HepG2 (cell line): ENCODE results near the gene COMP. TPM values are rescaled to one million over a fixed set of nuclear protein-coding genes. Genes with fewer than 3 reads are reported as not detected.

Experiments used
- ATAC-seq: fragments of 200-7000 bp; cut with Tn5 transposase; 3 replicates; pipeline ENCODE4 v1.9.1; 2020; ENCODE audit warnings: mild to moderate bottlenecking, moderate library complexity
- BruUV-seq: library from RNA; stranded (reverse); fragments of 400-500 nt; replicated peaks from 2 replicates; lab custom pipeline; 2021; lab: Mats Ljungman, UMichigan
- CTCF ChIA-PET: fragments of 300-600 bp; formaldehyde crosslinking; extraction: SDS; loops from one replicate; lab custom pipeline; 2021; ENCODE audit warnings: low total read pairs, inconsistent platforms, low intra/inter-chr PET ratio; lab: Yijun Ruan, JAX
- POLR2A ChIA-PET: fragments of 350-600 bp; sonication (Branson Sonifier 250); formaldehyde crosslinking; loops from one replicate; lab custom pipeline; 2020; ENCODE audit warnings: antibody characterized with exemption, inconsistent platforms; lab: Yijun Ruan, JAX
- DNase-seq: peaks from one replicate; pipeline ENCODE4 v3.0.0-alpha.2; 2015; ENCODE audit warnings: low spot score
- FAIRE-seq: peaks from 3 replicates; lab custom pipeline; 2011; peaks lifted over from hg19 to GRCh38; lab: Jason Lieb, UNC
- H2AFZ ChIP-seq: one replicate; pipeline ENCODE4 v1.6.1; 2011; ENCODE audit warnings: low read length, inconsistent platforms
- H3K27ac ChIP-seq: fragments of 300-600 bp; 3 replicates; pipeline ENCODE4 v1.8.0; 2011; ENCODE audit warnings: mixed run types, mild to moderate bottlenecking, mixed read lengths, low read length, inconsistent platforms; ENCODE audit not compliant: insufficient read depth; ENCODE audit errors: extremely low read length
- H3K27me3 ChIP-seq, 2 experiments: fragments of 200-600 bp in 1 of 2; 2 replicates in 1 of 2; 3 replicates in 1 of 2; pipeline versions ENCODE4 v1.6.0 to v1.8.0; 2011; ENCODE audit warnings: low read length in 2 of 2, mild to moderate bottlenecking in 2 of 2, moderate library complexity in 2 of 2, inconsistent platforms in 1 of 2; ENCODE audit not compliant: insufficient read depth in 2 of 2, control insufficient read depth in 1 of 2
- H3K36me3 ChIP-seq, 2 experiments: fragments of 200-600 bp in 1 of 2; replicated peaks in 1 of 2; 2 replicates in 1 of 2; 3 replicates in 1 of 2; pipeline versions ENCODE4 v1.5.1 to v1.8.0; 2011; ENCODE audit warnings: low read length in 2 of 2, inconsistent platforms in 1 of 2; ENCODE audit not compliant: insufficient read depth in 2 of 2, control insufficient read depth in 1 of 2
- H3K4me1 ChIP-seq: 2 replicates; pipeline ENCODE4 v1.5.1; 2012; ENCODE audit warnings: low read length, inconsistent platforms; ENCODE audit not compliant: insufficient read depth
- H3K4me2 ChIP-seq: 2 replicates; pipeline ENCODE4 v1.6.0; 2011; ENCODE audit warnings: low read depth, low read length, inconsistent platforms
- H3K4me3 ChIP-seq, 3 experiments: fragments of 200-600 bp in 1 of 3; sonication (generic), shearing (Covaris generic) in 1 of 3; replicated peaks in 1 of 3; 2 replicates each; pipeline ENCODE4 v1.5.1; 2011 to 2016; ENCODE audit warnings: low read length in 3 of 3, inconsistent platforms in 2 of 3, low read depth in 2 of 3, mild to moderate bottlenecking in 2 of 3, control low read depth in 1 of 3, mixed read lengths in 1 of 3; ENCODE audit not compliant: insufficient read depth in 1 of 3
- H3K79me2 ChIP-seq: one replicate; pipeline ENCODE4 v1.6.1; 2011; ENCODE audit warnings: low read length, inconsistent platforms; ENCODE audit not compliant: insufficient read depth
- H3K9ac ChIP-seq: 2 replicates; pipeline ENCODE4 v1.6.0; 2011; ENCODE audit warnings: mild to moderate bottlenecking, low read depth, low read length, inconsistent platforms; ENCODE audit not compliant: insufficient read depth
- H3K9me3 ChIP-seq: 2 replicates; pipeline ENCODE4 v1.5.1; 2012; ENCODE audit warnings: mild to moderate bottlenecking, low read length
- H4K20me1 ChIP-seq: 2 replicates; pipeline ENCODE4 v1.6.0; 2011; ENCODE audit warnings: inconsistent platforms, mild to moderate bottlenecking, low read length, moderate library complexity; ENCODE audit not compliant: insufficient read depth
- CSRNP1 ChIP-seq: sonication (generic); formaldehyde crosslinking; IDR thresholded peaks from 2 replicates; pipeline ENCODE4 v1.8.1; 2023; ENCODE audit warnings: mild to moderate bottlenecking, missing genetic modification reagents
- HNF1B ChIP-seq: sonication (generic); formaldehyde crosslinking; IDR thresholded peaks from 2 replicates; pipeline ENCODE4 v1.5.1; 2020; ENCODE audit warnings: mild to moderate bottlenecking, moderate library complexity, missing genetic modification reagents
- SKIL ChIP-seq: sonication (generic); formaldehyde crosslinking; IDR thresholded peaks from 2 replicates; pipeline ENCODE4 v1.8.0; 2022; ENCODE audit warnings: missing genetic modification reagents, mild to moderate bottlenecking, moderate library complexity, borderline replicate concordance
- ZFY ChIP-seq: sonication (generic); formaldehyde crosslinking; IDR thresholded peaks from 2 replicates; pipeline ENCODE4 v1.4.0; 2020; ENCODE audit warnings: missing genetic modification reagents
- ZNF350 ChIP-seq: sonication (generic); formaldehyde crosslinking; IDR thresholded peaks from 2 replicates; pipeline ENCODE4 v1.4.0; 2020; ENCODE audit warnings: mild to moderate bottlenecking, low read depth, missing genetic modification reagents, borderline replicate concordance
- ZNF446 ChIP-seq: sonication (generic); formaldehyde crosslinking; IDR thresholded peaks from 2 replicates; pipeline ENCODE4 v1.5.0; 2020; ENCODE audit warnings: mild to moderate bottlenecking, missing genetic modification reagents
- ZNF512B ChIP-seq: sonication (generic); formaldehyde crosslinking; IDR thresholded peaks from 2 replicates; pipeline ENCODE4 v1.5.1; 2020; ENCODE audit warnings: missing genetic modification reagents, mild to moderate bottlenecking, borderline replicate concordance
- ZNF747 ChIP-seq: sonication (generic); formaldehyde crosslinking; IDR thresholded peaks from 2 replicates; pipeline ENCODE4 v1.8.1; 2023; ENCODE audit warnings: missing genetic modification reagents, mild to moderate bottlenecking, borderline replicate concordance
- ZNF768 ChIP-seq: sonication (generic); formaldehyde crosslinking; IDR thresholded peaks from 2 replicates; pipeline ENCODE4 v1.4.0; 2020; ENCODE audit warnings: missing genetic modification reagents
- ZNF784 ChIP-seq: sonication (generic); formaldehyde crosslinking; IDR thresholded peaks from 2 replicates; pipeline ENCODE4 v1.5.1; 2020; ENCODE audit warnings: missing genetic modification reagents, mild to moderate bottlenecking, borderline replicate concordance
- ZNF850 ChIP-seq: sonication (generic); formaldehyde crosslinking; conservative IDR thresholded peaks from 2 replicates; pipeline ENCODE4 v1.9.0; 2021; ENCODE audit warnings: mild to moderate bottlenecking, missing genetic modification reagents
- WGBS: methylation state at CpG from one replicate; pipeline ENCODE4 v1.1.6; 2017; ENCODE audit warnings: low lambda C conversion rate; 5-methylcytosine and 5-hydroxymethylcytosine counted together
- in situ Hi-C: cut with HindIII; loops from 2 replicates; pipeline ENCODE4 v1.10.0; 2017; ENCODE audit warnings: low pct_unique_long_range_greater_than_20kb; ENCODE audit not compliant: extremely low pct_ligation_motif_present
- intact Hi-C: fragments of 100-400 bp; cut with micrococcal nuclease; formaldehyde crosslinking; loops from one replicate; pipeline ENCODE4 v1.10.0; 2022; ENCODE audit not compliant: unreplicated experiment
- polyA plus RNA-seq, 8 experiments: library from polyadenylated mRNA; depleted of rRNA in 3 of 8; stranded (reverse) in 7 of 8; unstranded in 1 of 8; fragments of >200 nt; fragmentation: Illumina TruSeq in 4 of 8; extraction: Trizol in 4 of 8; gene quantifications; 2 replicates each; pipeline versions ENCODE4 v1.2.1 to v1.2.3, GENCODE V29; 2011 to 2016; ENCODE audit warnings: low read depth in 4 of 8, missing spikeins in 1 of 8, mixed read lengths in 1 of 8; ENCODE audit not compliant: insufficient read depth in 1 of 8
- total RNA-seq, 5 experiments: library from RNA; depleted of rRNA; stranded (reverse); fragments of >200 nt; fragmentation: Illumina TruSeq; extraction: Trizol; gene quantifications; 2 replicates each; pipeline ENCODE4 v1.2.3, GENCODE V29; 2016; ENCODE audit warnings: low read depth in 1 of 5

COMP gene
- total and polyA plus RNA-seq, 2 of the 13 experiments (the other 11 are each of a cell fraction or from before 2014, with no cell fraction given): 0.04 to 0.13 TPM

- peaks cover 0 to 1% of the 10 kb centered on the region in 2 experiments; a peak in 1 of 5 replicates for H3K27me3 ChIP-seq
- H3K4me3 ChIP-seq: peak overlapping the region; percentile 74 to 80 (median 80)
- peak; percentile 46 for DNase-seq
- peak overlapping the region; percentile 96 for H3K9ac ChIP-seq
- no peak overlapping the region for H2AFZ ChIP-seq
- in situ Hi-C loops (no loop called here), intact Hi-C loops (loop anchor here (5.0 kb wide), 1 partner anchor 35 kb away; no protein-coding TSS in a partner anchor)
- no peaks in the 10 kb centered on the region for H3K9me3 ChIP-seq
- CTCF ChIA-PET: no interaction called here
- H3K36me3 ChIP-seq: peaks cover 0 to 21% of the 10 kb centered on the region in 2 experiments; a peak in 3 of 5 replicates
- H3K4me1 ChIP-seq: peaks cover 50% of the 10 kb centered on the region
- FAIRE-seq: no peak
- peaks cover 56% of the 10 kb centered on the region for H3K79me2 ChIP-seq
- POLR2A ChIA-PET: interaction anchor here (1.1 to 2.4 kb wide), 7 partner anchors 8 to 274 kb away, joined by 3 to 23 read pairs (median 4); partner anchors contain the start of genes COMP, COPE and DDX49
- peaks cover 44% of the 10 kb centered on the region for H4K20me1 ChIP-seq
- 2% methylated on average over 50 of the region's 69 CpGs for WGBS
- peak overlapping the region; percentile 75 for H3K27ac ChIP-seq
- BruUV-seq: TSS peak; percentile 45
- peak; percentile 76 for ATAC-seq
- H3K4me2 ChIP-seq: peak overlapping the region; percentile 95
- TF ChIP-seq ZNF350 (CRISPR knock-in tag) (peak; percentile 17; the same call in 1 of the 2 replicates), ZNF850 (CRISPR knock-in tag) (no peak), CSRNP1 (CRISPR knock-in tag) (0 out of 2 replicates have a peak, but pooled peaks have one; percentile 51), HNF1B (no peak), ZNF512B (CRISPR knock-in tag) (no peak), SKIL (CRISPR knock-in tag) (no peak), ZNF446 (CRISPR knock-in tag) (0 out of 2 replicates have a peak, but pooled peaks have one; percentile 7), ZNF747 (CRISPR knock-in tag) (0 out of 2 replicates have a peak, but pooled peaks have one; percentile 36), ZNF784 (CRISPR knock-in tag) (0 out of 2 replicates have a peak, but pooled peaks have one; percentile 32), ZFY (CRISPR knock-in tag) (peak; percentile 8), ZNF768 (CRISPR knock-in tag) (no peak)
These were observed 41.4 kb upstream of the COMP start for GRCh38 chr19:18832306-18833140.
